NCI-H2196 (cell line): ENCODE results near the gene ABCA1.
"Not testable (repeated sequence)": the region's sequence is repeated elsewhere in the genome, so short reads cannot be mapped to it uniquely, and the experiment has no call there.

ENCODE experiments used
- DNase-seq: peaks from one replicate; lab custom pipeline; 2025; ENCODE audit not compliant: unreplicated experiment; lab: John Stamatoyannopoulos, UW

The ABCA1 gene

DNA sequence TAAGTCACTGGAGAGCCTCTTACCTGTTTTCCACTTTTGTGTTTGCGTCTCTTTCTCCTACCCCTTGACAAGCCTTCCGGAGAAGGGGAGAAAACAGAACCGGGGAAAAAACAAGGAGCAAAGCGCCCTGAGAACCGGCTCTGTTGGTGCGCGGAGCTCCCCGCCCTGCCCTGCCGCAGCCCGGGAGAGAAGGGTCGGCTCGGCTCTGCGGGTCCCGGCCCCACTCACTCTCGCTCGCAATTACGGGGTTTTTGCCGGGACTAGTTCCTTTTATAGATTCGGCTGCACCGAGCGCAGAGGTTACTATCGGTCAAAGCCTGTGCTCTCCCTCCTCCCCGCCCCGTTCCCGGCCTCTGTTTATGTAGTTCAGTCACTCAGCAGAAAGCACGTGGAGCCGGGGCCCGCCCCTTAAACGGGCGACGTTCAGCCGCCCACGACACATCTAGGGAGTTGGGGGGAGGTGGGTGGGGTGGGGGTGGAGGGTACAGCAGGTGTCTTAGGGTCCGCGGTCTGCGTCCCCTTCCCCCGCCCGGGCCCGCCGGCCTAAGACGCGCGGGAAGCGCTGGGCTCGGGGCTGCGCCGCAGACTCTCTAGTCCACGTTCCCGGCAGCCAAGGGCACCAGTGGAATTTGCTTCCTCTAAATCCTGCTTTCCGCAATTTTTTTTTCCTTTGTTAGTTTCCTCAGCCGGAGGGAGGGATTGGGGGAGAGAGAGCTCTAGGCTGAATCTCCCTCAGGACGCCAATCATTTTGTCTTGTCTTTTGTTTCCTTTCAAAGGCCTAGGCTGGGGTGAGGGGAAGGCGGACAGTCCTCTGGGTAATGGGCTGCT, at the start of gene ABCA1:
Gene ABCA1, minus strand, starts transcription at position 244 of the 829 bp plus-strand sequence. CDS start 24,476 bp downstream, outside the sequence.
- peak; percentile 15 for DNase-seq

DNA sequence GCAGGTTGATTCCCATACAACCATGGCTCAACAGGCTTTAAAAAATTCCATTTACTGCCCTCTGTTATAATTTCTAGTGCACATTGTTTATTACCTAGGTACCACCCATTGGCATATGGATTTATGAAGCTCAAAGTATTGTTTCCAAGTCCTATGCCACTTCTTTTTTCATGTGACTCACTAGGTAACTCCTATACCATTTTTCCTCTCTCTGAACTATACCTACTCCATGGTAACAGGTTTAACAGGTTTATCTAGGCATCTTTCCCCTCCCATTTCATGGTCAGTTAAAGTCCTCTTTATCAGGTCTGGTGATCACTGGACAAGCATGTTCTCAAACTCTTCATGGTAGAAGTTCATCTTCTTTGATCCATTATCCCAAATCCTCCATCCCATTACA, 49.6 kb upstream of the ABCA1 start:
- no peak for DNase-seq

DNA sequence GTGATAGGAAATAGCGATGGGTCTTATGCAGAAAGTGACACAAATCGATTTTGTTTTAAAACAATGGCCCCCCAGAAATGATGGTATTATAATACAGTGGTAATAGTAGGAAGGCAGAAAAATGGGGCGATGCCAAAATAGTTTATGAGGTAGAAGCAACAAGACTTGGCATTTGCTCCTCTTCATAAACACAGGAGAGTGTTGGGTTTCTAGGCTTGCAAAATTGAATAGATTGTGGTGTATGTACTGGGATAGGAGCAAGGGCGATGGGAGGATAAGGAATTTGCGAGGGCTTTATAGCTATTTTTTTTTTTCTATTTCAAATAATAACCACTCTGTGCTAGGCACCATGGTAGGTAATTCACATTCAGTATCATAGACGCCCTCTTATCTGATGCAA, 49.2 kb upstream of the ABCA1 start:
- no peak for DNase-seq

- not testable (repeated sequence) for DNase-seq
Observed at GRCh38 chr9:104975966-104976595, 48.1 kb upstream of the ABCA1 start.

- DNase-seq = no peak
Observed at GRCh38 chr9:104974053-104974962, 46.4 kb upstream of the ABCA1 start.

DNA sequence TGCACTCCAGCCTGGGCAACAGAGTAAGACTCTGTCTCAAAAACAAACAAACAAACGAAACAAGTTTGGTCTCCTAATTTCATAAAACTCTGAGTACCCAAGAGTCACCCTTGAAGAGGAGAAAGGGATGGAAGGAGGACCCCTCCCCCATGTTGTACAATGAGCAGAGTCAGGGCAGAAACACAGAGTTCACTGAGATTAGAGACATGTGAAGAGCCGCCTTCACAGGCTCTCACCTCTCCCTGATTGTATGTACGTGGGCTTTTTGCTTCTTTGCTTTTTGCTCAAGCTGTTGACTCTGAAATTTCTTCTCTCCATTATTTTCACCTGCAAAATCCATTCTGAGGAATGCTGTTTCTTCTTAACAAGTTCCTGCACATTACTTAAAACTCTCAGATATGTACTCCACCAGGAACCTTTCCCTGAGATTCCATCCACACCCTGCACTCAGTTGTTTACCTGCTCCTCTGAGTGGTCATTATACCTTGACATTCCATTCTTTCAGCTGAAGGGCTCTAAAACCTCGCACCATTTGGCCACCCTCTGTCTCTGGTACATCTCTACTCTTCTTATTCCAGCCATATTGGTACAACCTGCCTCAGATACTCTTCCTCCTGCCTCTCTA, 44.4 kb upstream of the ABCA1 start:
- DNase-seq = no peak

GRCh38 chr9:104971511-104971910, 43.6 kb upstream of the ABCA1 start:
- DNase-seq = no peak

GRCh38 chr9:104970271-104970987, 42.5 kb upstream of the ABCA1 start:
- no peak for DNase-seq

- no peak for DNase-seq
Observed at GRCh38 chr9:104969116-104969515, 41.2 kb upstream of the ABCA1 start.

GRCh38 chr9:104968025-104968982, 40.3 kb upstream of the ABCA1 start:
- DNase-seq = peak; percentile 86

GRCh38 chr9:104963076-104963475, 35.1 kb upstream of the ABCA1 start:
- DNase-seq = no peak

DNA sequence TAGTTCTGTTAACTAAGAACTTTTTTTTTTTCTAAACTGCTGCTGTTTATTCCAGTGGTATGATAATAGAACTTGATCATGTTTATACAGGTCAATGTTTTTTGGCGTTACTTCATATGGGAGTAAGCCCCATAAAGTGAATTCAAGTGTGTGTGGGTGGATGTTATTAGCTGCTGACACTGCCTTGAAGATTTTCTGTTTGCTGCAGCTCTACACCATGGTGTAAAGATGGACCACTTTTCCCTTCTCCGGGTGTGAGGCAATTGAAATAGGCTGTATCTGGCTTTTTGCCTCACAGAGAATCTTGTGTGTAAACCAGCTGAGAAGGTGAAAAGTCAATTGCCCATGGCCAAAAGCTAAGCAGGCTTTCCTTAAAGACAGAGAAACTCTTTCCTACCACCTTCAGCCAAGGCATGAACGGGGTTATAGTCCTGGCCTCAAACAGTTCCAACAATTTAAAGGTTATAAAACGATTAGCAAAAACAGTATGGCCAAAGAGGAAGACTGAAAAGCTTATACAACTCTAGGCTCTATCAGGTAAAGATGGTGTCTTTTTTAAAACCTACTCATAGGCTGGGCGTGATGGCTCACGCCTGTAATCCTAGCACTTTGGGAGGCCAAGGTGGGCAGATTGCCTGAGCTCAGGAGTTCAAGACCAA, 33.9 kb upstream of the ABCA1 start:
- no peak for DNase-seq

- peak; percentile 7 for DNase-seq
Observed at GRCh38 chr9:104961238-104961637, 33.3 kb upstream of the ABCA1 start.

DNA sequence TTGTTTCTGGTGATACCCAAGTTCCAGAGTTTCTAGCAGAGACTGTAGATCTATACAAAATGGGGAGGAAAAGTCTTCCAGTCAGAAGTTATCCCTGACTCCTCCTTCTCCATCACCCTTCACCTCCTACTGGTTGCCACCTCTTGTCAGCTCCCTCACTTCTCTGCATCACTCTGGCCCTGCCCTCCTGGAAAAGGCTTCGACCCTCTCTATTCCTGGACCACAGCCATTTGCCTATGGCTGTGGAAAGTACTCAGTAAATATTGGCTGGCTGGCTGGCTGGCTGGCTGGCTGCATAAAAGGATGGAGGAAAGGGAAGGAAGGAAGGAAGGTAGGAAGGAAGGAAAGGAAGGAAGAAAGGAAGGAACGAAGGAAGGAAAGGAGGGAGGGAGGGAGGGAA, 32.7 kb upstream of the ABCA1 start:
- DNase-seq = peak; percentile 26

- no peak for DNase-seq
Observed at GRCh38 chr9:104958751-104959150, 30.8 kb upstream of the ABCA1 start.

- not testable (repeated sequence) for DNase-seq
Observed at GRCh38 chr9:104958006-104958405, 30.1 kb upstream of the ABCA1 start.

DNA sequence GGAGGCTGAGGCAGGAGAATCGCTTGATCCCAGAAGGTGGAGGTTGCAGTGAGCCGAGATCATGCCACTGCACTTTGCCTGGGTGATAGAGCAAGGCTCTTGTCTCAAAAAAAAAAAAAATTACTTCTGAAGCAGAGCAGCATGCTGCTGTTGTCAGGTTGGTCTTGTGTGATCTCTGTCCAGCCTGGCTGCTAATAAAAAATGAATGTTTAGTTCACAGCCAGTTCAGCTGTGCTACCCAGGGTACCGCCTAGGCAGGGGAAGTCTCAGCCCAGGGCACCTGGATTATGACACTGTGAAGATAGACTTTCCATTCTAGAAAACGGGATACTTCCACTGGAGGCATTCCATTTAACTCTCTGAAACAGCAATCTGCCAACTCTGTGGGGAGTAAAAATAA, 23.5 kb upstream of the ABCA1 start:
- no peak for DNase-seq

GRCh38 chr9:104950838-104951237, 22.9 kb upstream of the ABCA1 start:
- no peak for DNase-seq

GRCh38 chr9:104948277-104948676, 20.3 kb upstream of the ABCA1 start:
- no peak for DNase-seq
